Loucy (cell line): ENCODE measurements around the gene INPP4B.

Experiments used
- H2AFZ ChIP-seq: fragments of 200-600 bp; sonication (generic); 2 replicates; pipeline ENCODE4 v1.6.0; 2016; ENCODE audit warnings: antibody characterized with exemption, mild to moderate bottlenecking, low read length, moderate library complexity
- H3F3A ChIP-seq: fragments of 200-600 bp; 2 replicates; pipeline ENCODE4 v1.6.0; 2016; ENCODE audit warnings: antibody characterized with exemption, low read depth, mild to moderate bottlenecking
- H3K27me3 ChIP-seq: fragments of 200-600 bp; sonication (generic); 2 replicates; pipeline ENCODE4 v1.6.1; 2014; ENCODE audit warnings: low read length, mild to moderate bottlenecking; ENCODE audit not compliant: insufficient read depth, poor library complexity, severe bottlenecking
- H3K36me3 ChIP-seq: fragments of 200-600 bp; sonication (generic); 2 replicates; pipeline ENCODE4 v1.6.1; 2016; ENCODE audit warnings: low read length; ENCODE audit not compliant: insufficient read depth
- H3K4me1 ChIP-seq: fragments of 200-600 bp; sonication (generic); 2 replicates; pipeline ENCODE4 v1.5.1; 2014; ENCODE audit warnings: low read length, mild to moderate bottlenecking; ENCODE audit not compliant: insufficient read depth, poor library complexity, severe bottlenecking
- H3K4me2 ChIP-seq: fragments of 200-600 bp; sonication (generic); 2 replicates; pipeline ENCODE4 v1.6.0; 2014; ENCODE audit warnings: antibody characterized with exemption, low read length, low read depth, mild to moderate bottlenecking; ENCODE audit not compliant: poor library complexity, severe bottlenecking
- H3K4me3 ChIP-seq: fragments of 200-600 bp; sonication (generic); 2 replicates; pipeline ENCODE4 v1.5.1; 2014; ENCODE audit warnings: low read length, mild to moderate bottlenecking, mixed read lengths; ENCODE audit not compliant: poor library complexity, severe bottlenecking
- H3K79me2 ChIP-seq: fragments of 200-600 bp; sonication (generic); 2 replicates; pipeline ENCODE4 v1.6.1; 2014; ENCODE audit warnings: low read length; ENCODE audit not compliant: insufficient read depth
- H3K9ac ChIP-seq: fragments of 200-600 bp; sonication (generic); 2 replicates; pipeline ENCODE4 v1.6.0; 2014; ENCODE audit warnings: mild to moderate bottlenecking, low read depth, low read length, moderate library complexity; ENCODE audit not compliant: poor library complexity, severe bottlenecking
- H3K9me2 ChIP-seq: fragments of 200-600 bp; sonication (generic); replicated peaks from 2 replicates; pipeline ENCODE4 v1.6.1; 2016; ENCODE audit warnings: low read depth, low read length, mixed read lengths
- H3K9me3 ChIP-seq: fragments of 200-600 bp; sonication (generic); 2 replicates; pipeline ENCODE4 v1.6.1; 2014; ENCODE audit warnings: mild to moderate bottlenecking, antibody characterized with exemption, low read length, low read depth; ENCODE audit not compliant: insufficient read depth
- H4K20me1 ChIP-seq: fragments of 200-600 bp; sonication (generic); 2 replicates; pipeline ENCODE4 v1.6.0; 2014; ENCODE audit warnings: antibody characterized with exemption, low read length, mild to moderate bottlenecking; ENCODE audit not compliant: insufficient read depth, poor library complexity, severe bottlenecking
- EZH2phosphoT487 ChIP-seq: fragments of 200-600 bp; IDR thresholded peaks from 2 replicates; pipeline ENCODE4 v1.6.1; 2018; ENCODE audit warnings: antibody characterized with exemption, mild to moderate bottlenecking, moderate library complexity, borderline replicate concordance
- TF ChIP-seq, protein P1 (sequence below): fragments of 200-600 bp; sonication (generic); conservative IDR thresholded peaks from 2 replicates; pipeline ENCODE4 v1.5.1; 2014; ENCODE audit warnings: mild to moderate bottlenecking, antibody characterized with exemption, low read length

INPP4B gene

DNA sequence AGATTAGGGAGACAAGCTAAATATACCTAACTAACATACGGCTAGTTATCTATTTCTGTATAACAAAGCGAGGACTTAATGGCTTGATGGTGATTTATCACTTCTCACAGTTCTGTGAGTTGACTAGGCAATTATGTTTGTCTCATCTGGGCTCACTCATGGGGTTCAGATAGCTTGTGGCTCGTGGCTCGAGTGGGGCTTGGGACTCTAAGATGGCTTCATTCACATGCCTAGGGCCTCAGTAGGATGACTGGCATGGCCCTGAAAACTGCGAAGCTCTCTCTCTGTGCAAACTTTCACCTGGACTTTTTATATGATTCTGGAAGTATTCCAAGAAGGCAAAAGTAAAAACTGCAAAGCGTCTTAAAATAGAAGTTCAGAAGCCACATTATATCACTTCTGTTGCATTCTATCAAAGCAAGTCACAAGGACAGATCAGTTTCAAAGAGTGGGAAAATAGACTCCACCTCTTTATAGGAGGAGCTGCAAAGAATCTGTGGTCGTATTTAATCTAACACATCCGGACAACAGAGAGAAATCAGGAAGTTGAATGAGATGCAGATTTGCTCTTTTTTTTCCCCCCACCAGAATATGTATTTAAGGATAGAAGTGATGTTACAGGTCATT is 491.2 kb downstream of the INPP4B start:
- H3K9ac ChIP-seq: no peak overlapping the region
- H3K27me3 ChIP-seq: no peaks in the 10 kb centered on the region
- TF ChIP-seq, protein P1, sequence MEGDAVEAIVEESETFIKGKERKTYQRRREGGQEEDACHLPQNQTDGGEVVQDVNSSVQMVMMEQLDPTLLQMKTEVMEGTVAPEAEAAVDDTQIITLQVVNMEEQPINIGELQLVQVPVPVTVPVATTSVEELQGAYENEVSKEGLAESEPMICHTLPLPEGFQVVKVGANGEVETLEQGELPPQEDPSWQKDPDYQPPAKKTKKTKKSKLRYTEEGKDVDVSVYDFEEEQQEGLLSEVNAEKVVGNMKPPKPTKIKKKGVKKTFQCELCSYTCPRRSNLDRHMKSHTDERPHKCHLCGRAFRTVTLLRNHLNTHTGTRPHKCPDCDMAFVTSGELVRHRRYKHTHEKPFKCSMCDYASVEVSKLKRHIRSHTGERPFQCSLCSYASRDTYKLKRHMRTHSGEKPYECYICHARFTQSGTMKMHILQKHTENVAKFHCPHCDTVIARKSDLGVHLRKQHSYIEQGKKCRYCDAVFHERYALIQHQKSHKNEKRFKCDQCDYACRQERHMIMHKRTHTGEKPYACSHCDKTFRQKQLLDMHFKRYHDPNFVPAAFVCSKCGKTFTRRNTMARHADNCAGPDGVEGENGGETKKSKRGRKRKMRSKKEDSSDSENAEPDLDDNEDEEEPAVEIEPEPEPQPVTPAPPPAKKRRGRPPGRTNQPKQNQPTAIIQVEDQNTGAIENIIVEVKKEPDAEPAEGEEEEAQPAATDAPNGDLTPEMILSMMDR: no peak
- TF ChIP-seq EZH2phosphoT487: no peak
- H2AFZ ChIP-seq: no peak overlapping the region
- H3K79me2 ChIP-seq: peaks cover 92% of the 10 kb centered on the region
- H3K36me3 ChIP-seq: no peaks in the 10 kb centered on the region
- H4K20me1 ChIP-seq: peaks cover 16% of the 10 kb centered on the region
- no peaks in the 10 kb centered on the region for H3F3A ChIP-seq
- H3K4me3 ChIP-seq: no peak overlapping the region
- peak overlapping the region; percentile 47 for H3K4me2 ChIP-seq
- H3K9me3 ChIP-seq: no peaks in the 10 kb centered on the region
- H3K4me1 ChIP-seq: peaks cover 57% of the 10 kb centered on the region
- H3K9me2 ChIP-seq: no peaks in the 10 kb centered on the region

DNA sequence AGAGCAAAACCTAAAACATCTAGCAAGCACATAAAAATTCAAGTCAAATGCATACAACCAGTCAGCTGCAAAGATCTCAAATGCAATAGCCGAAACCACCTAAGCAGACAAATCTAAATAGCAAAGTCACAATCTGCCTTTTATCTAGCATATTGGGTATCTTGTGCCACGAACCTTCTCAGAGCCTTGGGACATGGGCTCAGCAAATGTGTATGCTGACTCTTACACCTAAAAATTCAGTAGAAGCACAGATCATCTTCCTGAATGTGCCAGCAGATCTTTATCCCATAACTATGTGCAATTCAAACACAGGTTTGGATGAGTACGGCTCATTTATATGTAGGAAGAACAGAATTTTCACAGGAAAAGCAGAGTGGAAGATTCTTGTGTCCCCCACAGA is 492.1 kb downstream of the INPP4B start:
- H3K4me2 ChIP-seq: no peak overlapping the region
- peaks cover 92% of the 10 kb centered on the region for H3K79me2 ChIP-seq
- H4K20me1 ChIP-seq: peaks cover 16% of the 10 kb centered on the region

DNA sequence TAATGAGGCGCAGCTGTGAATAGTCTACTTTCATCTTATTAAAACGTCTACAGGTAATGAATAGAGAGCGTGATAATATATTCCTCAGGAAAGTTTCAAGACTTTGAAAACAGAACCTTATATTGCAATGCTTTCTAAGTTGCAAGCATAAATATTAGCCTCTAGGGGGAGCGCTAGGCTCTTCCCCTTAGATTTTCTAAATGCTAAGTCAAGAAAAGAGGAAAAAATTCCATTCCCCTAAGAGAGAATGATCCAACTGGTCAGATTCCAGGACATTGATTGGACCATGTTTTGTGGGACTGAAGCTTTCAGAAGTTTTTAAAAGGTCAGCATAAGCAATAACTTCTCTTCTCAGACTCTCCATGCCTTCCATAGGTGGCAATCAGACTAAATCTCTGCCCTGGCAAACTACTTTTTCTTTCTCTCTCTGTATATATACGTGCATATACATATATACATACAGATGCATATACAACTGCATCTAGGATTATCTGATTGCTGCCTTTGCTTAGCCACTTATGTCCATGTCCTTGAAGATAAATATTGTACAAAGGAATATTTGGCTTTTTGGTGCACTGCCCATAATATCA is 492.9 kb downstream of the INPP4B start:
- H3K79me2 ChIP-seq: peaks cover 92% of the 10 kb centered on the region

More for the DNA sequence above, 492.1 kb downstream of the INPP4B start:
- Histone ChIP-seq H3K9ac (no peak overlapping the region), H3K36me3 (no peaks in the 10 kb centered on the region), H3K9me2 (no peaks in the 10 kb centered on the region), H2AFZ (no peak overlapping the region), H3K4me1 (peaks cover 60% of the 10 kb centered on the region), H3F3A (no peaks in the 10 kb centered on the region), H3K9me3 (no peaks in the 10 kb centered on the region), H3K4me3 (no peak overlapping the region), H3K27me3 (no peaks in the 10 kb centered on the region)
- TF ChIP-seq, protein P1: no peak
- no peak for TF ChIP-seq EZH2phosphoT487

More for the DNA sequence above, 492.9 kb downstream of the INPP4B start:
- Histone ChIP-seq H3K4me2 (no peak overlapping the region), H3K4me1 (peaks cover 63% of the 10 kb centered on the region), H3F3A (no peaks in the 10 kb centered on the region), H3K9ac (no peak overlapping the region), H3K36me3 (no peaks in the 10 kb centered on the region), H2AFZ (no peak overlapping the region), H3K9me2 (no peaks in the 10 kb centered on the region), H3K4me3 (no peak overlapping the region), H4K20me1 (peaks cover 19% of the 10 kb centered on the region), H3K27me3 (no peaks in the 10 kb centered on the region), H3K9me3 (no peaks in the 10 kb centered on the region)
- TF ChIP-seq EZH2phosphoT487: no peak
- TF ChIP-seq, protein P1: peak; percentile 97
